Measurements from ENCODE around the gene HLCS.

The HLCS gene

DNA sequence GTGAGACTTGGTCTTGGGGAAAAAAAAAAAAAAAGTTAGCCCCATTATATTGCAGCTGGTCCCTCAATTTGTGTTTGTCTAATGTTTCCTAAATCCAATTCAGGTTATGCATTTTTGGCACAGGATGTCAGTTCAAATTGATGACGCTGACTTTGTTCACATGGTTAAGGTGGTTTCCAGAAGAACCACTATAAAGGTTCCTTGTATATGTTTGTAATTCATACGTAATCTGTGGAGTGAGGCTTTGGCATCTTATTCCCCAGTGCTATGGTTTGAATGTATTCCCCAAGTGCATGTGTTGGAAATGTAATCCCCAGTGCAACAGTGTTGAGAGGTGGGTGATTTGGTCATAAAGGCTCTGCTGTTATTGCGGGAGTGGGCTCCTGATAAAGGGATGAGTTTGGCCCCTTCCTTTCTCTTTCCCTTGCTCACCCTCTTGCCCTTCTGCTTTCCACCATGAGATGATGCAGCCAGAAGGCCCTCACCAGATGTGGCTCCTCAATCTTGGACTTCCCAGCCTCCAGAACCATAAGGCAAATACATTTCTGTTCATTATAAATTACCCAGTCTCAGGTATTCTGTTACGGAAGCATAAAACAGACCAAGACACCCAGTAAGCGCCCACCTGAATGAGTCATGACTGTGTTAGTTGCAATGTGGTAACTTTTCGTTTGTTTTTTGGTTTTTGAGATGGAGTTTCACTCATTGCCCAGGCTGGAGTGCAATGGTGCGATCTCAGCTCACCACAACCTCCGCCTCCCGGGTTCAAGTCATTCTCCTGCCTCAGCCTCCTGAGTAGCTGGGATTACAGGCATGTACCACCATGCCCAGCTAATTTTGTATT is 19.5 kb upstream of the HLCS start:
- DNase-seq, result no peak

DNA sequence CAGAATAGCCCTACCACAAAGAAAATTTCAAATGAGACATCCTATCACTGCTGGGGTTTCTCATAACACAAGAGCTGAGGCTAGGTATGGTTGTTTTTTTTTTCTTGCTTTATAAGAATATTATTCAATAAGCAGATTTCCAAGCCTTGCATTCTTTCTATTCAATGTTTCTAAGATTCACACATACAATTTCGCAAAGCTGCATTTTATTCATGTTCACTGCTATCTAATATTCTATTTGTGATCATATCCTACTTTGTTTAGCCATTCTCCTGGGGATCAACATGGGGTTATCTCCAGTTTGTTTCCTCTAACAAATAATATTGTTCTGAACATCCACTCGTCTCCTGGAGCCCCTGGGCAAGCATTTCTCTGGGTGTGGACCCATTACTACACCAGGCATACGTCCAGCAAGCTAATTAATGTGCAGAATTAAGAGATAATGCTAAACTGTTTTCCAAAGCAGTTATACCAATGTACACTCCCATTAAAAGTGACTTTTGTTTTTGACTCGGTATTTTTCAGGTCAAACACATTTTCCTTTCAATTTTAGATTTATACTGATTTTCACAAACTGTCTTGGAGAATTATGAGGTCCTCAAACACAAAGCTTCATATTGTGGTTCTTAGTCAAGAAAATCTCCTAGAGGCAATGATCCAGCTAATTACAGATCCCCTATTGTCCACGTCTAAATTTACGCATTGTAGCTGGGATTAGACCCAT is 15.7 kb upstream of the HLCS start:
- no peak for DNase-seq

DNA sequence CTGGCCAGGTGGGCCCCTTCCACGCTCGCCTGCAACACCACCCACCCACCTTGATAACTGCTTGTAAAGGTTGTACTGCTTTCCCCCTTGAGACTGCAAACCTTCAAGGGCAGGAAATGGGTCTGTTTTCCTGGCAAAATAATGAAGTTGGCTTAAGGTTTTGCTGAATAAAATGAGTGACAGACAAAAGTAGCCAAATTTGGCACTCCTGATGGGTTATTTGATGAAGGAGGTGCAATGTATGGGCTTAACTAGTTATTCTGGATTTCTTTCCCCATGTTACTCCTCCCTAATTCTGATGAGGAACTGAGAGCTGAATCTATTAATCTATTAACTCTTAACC is 14.6 kb upstream of the HLCS start:
- no peak for DNase-seq

DNA sequence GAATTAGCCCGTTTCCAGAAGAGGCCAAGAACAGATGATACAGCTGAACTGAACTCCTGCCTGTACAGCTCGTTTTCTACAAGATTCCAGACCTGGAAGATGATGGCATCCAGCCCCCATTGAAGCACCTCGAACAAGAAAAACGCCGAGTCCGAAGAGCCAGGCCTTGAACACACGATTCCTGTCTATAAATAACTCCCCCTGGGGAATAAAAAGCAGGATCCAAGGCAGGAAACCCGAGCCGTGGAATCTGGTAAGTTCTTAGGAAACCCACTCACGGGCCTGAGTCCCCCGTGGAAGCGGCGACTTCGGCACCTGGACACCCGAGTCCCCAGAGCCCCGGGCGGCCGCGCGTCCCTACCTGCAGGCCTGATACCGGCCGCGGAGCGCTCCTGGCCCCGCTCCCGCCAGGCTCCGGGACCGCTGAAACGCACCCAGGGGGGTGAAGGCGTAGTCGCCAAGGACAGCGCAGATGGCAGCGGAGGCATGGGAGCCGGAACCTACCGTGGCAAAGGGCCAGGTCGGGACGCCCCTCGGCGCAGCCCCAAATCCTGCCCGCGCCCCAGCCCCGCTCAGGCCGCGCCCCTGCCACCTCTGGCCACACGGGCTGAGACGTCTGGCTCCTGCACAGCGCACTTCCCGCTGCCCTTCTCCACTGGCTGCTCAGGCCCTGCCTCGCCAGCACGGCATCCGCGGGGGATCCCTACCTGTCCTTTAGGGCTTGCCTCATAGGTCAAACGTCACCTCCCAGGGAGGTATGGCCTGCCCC is 14.0 kb upstream of the HLCS start:
- no peak for DNase-seq

DNA sequence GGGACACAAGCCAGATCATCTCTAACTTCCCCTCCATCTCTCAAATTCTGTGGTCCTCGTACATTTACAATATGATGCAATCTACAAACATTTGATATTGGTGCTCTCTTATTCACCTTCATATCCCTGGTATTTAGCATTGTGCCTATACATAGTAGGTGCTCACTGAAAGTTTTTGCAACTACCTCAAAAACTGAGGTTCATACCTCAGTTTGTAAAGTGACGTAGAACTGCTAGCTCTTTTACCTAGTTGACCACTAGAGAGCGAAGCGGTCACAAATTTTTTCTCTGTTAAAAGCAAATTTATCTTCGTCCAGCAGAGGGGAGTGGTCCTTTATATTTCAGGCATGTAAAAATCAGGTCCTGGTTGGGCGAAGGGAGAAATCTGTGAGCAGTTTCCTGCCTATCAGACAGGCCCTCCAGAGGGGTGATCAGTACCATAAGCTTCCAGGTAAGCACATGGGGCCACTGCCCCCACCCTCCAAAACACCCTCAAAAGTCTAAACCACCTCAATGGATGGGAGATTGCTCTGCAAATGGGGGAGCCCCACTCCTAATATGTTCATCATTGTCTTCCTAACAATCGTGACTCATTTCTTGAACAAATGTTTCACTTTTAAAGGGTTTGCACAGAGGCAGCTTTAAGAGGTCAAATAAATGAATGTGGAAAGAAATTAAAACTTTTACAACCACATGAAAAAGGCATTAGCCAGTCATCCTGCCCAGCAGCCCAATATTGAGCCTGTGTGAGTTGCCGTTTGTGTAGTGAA is 10.6 kb upstream of the HLCS start:
- DNase-seq, result peak; percentile 58

DNA sequence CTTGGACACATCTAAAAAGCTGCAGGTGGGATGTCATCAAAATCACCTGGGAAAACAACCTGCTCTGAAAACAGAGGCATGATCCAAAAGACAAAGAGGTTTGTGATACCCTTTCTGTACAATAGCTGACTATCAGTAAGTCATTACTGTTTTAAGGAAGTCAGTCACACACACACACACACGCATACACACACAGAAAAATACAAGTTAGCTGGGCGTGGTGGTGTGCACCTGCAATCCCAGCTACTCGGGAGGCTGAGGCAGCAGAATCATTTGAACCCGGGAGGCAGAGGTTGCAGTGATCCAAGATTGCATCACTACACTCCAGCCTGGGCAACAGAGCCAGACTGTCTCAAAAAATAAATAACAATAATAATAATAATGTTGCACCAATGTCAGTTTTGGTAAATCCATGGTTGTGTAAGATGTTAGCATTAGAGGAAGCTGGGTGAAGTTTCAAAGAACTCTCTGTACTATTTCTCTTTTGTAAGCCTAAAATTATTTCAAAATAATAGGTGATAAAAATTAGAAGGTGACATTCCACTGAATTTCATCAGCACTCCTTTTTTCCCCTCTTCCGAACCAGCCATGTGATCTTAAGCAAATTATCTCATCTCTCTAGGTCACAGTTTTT is 9.9 kb upstream of the HLCS start:
- no peak for DNase-seq

DNA sequence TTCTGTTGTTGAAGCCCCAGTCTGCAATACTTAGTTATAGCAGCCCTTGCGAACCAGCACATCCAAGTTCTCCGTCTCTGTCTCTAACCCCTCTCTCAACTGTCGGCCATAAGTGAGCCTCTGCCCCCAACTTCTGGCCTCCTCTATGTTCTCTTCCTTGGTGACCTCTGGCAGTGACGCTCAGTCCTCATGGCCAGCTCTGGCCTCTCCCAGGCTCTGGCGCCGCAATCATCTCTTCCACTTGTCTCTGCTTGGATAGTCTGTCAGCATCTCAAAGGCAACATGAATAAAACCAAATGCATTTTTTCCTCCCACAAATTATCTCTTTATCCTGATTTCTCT is 8.4 kb upstream of the HLCS start:
- DNase-seq, result no peak

DNA sequence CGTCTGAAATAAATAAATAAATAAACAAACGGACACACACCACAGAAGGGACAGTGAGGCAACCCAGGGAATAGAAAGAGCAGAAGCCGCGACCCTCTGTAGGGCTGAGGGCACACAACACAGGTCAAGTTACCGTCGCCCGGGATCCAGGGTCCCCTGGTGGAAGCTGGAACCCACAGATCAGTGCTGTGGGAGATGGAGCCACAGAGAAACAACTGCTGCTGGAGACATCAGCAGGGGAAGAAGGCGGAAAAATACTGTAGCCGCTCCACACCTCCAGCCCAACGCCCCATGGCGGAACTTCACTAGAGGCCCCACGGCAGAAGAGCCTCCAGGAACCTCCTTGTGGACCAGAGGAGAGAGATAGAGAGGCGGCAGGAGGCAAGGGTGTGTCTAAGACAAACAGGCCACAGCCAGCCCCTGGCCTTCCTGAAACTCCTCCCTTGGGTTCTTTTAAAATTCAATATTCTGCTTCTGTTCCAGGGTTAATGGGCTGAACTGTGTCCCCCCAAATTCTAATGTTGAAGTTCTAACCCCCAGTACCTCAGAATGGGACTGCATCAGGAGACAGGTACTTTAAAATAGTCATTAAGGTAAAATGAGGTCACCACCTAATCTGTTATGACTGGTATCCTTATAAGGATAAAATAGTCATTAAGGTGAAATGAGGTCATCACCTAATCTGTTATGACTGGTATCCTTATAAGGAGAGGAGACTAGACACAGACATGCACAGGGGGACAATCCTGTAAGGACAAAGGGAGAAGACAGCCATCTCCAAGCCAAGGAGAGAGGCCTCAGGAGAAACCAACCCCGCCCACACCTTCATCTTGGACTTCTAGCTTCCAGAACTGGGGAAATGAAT is 7.7 kb upstream of the HLCS start:
- no peak for DNase-seq

DNA sequence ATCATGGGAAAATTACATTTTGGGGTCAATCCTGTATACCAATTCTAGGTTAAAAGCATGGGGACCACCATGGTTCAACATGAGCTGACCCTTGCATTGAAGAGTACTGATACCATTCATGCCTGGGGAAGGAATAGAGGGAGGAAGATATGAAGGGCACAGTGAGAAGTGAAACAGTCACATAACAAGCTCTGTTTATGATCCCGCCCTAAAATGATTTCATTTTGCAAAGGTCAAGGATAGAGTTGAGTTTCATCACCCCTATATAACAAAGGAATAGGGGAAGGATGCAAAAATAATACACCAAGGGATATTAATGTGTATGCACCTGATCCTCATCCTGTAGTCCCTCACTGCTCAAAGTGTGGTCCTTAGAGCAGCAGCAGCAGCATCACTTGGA is 2.5 kb upstream of the HLCS start:
- DNase-seq, result no peak

DNA sequence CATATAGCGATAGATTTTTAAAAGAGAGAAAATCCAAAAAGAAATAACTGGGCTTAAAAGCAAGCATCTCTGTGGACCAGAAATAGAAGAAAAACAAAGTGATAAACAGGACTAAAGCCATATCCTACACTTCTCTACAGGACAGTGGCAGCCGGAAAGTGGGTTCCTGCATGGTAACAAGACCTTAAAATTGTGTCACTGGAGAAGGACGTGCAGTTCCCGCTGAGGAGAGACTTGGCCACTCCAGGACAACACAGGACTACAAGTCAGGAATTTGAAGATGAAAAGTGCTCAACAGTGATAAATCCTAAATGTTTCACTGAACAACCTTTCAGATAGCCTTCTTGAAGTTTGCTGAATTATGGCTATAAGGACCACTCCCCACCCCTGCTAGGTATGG is 1.9 kb upstream of the HLCS start:
- no peak for DNase-seq

DNA sequence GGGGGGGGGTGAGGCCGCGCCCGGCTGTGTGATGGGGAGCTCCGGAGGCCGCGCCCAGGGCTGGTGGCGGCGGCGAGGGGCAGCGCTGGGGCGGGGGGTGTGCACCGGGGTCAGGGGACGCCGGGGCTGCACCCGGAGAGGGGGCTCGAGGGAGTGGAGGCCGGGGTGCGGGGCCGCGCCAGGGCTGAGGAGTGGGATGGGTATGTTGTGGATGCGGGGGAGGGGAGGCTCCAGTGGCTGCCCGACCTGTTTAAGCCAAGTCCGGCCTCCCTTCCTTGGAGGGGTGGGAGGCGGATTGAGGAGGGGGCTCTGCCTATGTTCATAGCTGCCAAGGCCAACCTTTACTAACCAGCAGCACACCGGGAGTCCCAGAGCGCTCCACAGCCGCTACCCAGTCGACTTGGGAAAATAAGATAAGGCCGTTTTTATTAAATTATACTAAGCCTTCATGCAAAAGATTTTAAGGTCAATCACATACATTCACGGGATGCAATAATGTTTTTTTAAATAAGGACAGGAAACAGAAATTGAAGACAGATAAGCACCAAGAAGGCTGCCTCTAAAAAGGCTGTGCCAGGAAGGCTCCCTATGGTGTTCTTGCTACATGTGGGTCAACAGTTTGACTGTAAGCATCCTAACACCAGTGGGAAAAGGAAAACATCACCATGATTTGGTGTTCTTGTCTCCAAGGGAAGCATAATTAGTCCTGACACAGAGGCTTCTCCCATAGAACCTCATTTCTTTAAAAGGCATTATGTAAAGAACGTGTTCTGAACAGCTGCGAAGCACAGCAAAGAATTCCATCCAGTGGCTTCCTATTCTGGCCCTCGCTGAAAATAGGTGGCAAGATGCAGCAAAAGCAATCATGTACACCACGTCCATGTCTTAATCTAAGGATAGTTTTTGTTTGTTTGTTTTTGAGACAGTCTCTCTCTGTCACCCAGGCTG is 626 bp upstream of the HLCS start:
- no peak for DNase-seq

DNA sequence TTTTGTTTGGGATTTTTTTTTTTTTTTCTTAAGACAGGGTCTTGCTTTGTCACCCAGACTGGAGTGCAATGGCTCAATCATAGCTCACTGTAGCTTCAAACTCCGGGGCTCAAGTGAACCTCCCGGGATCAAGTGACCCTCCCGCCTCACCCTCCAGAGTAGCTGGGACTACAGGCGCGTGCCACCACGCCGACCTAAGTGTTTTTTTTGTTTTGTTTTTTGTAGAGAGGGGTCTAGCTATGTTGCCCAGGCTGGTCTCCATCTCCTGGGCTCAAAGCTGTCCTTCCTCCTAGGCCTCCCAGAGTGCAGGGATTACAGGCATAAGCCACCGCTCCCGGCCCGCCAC is 776 bp downstream of the HLCS start:
- no peak for DNase-seq

DNA sequence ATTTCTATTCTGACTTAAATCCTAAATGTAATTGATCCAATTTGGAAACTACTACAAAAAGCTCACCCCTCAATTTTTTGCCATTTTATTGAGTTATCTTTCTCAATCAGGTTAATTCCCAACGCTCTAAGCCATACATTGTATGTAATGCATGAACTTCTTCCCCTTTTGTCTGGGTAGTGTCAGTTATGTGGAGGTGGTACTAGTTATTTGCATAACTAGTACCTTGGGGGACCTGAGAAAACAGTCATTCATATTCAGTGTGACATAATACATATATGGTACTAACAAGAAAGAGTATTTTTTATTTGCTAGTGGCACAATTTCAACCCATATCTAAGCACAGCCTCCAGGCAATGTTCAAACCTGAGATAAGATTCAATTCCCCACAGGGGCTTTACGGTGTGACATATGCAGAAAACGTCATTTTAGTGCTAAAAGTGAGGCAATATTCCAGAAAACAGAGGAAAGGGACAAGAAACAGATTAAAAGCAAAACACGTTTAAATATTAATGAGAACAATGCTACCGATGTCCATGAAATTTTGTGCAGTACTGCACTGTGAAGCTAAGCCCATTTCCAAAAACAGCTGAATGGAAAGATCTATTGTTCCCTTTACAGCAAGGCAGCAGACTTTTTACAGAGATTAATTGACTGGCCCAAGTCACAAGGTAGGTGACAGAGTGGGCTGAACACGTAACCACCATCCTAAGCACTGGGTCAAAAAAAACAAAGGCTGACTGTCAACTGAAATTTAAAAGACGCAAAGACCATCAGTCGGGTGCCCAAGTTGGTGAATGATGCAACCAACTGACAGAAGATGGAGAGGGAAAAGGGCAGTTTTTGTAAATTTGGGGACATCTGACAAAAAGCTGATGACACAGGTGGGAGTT is 1.4 kb downstream of the HLCS start:
- DNase-seq, result no peak

DNA sequence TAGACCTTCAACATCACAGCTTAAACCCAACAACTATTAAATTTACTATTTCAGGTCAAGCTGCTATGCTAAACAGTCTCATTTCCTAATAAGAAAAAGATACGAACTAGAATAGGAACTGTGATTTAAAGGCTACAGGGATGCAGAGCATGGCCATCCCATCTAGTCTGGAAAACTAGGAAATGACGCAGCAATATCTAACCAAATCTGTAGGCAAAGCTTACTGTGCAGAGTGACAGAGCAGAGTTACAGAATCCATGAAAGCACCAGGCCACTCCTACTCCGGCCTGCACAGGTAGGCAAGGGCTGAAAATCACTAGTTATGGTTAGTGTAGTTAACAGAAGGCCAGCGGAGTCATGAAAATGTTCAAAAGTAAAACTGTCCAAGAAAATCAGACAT is 2.1 kb downstream of the HLCS start:
- DNase-seq, result no peak

DNA sequence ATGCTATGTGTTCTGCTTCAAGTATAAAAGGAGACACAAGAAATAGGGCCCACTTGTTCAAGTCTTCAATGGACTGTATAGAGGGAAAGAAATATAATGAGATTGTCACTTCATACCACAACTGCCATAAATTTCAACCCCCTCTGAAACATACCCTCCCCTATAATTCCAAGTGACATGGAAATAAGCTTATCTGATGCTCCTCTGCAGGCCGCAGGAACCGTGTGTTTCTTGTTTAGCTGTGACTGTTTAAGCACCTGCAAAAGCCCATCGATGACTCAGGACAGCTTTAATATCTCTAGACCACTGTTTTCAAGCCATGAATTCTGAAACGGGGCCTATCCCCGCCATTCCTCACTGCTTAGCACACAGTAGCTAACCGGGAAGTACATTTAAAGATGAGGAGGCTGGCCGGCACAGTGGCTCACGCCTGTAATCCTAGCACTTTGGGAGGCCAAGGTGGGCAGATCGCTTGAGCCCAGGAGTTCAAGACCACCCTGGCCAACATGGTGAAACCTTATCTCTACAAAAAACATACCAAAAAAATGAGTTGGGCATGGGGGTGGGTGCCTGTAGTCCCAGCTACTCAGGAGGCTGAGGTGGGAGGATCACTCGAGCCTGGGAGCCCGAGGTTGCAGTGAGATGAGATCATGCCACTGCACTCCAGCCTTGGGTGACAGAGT is 4.2 kb downstream of the HLCS start:
- DNase-seq, result no peak

DNA sequence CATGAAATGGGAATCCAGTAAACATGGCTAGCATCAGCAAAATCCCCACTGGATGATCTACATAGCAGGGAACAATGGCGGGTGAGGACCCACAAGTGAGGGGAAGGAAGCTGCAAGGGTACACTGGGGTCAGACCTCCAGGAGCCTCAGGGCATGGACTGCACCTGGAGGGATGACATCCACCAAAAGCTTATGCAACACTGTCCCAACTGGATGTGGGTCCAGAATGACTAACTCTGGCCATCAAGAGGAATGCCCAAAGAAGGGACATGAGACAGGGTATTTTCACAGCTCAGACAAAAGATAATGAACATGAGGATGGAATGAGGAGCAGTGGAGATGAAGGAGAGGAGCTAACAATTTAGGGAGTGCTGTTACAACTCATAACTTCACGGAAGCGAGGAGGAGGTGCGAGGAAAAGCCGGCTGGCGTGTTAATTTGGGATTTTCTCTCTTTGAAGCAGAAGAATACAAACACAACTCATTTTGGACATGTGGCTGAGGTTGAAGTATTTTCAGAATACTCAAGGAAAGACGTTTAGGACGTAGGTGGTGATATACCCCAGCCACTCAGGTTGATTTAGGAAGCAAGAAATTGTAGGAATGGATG is 5.7 kb downstream of the HLCS start:
- no peak for DNase-seq

DNA sequence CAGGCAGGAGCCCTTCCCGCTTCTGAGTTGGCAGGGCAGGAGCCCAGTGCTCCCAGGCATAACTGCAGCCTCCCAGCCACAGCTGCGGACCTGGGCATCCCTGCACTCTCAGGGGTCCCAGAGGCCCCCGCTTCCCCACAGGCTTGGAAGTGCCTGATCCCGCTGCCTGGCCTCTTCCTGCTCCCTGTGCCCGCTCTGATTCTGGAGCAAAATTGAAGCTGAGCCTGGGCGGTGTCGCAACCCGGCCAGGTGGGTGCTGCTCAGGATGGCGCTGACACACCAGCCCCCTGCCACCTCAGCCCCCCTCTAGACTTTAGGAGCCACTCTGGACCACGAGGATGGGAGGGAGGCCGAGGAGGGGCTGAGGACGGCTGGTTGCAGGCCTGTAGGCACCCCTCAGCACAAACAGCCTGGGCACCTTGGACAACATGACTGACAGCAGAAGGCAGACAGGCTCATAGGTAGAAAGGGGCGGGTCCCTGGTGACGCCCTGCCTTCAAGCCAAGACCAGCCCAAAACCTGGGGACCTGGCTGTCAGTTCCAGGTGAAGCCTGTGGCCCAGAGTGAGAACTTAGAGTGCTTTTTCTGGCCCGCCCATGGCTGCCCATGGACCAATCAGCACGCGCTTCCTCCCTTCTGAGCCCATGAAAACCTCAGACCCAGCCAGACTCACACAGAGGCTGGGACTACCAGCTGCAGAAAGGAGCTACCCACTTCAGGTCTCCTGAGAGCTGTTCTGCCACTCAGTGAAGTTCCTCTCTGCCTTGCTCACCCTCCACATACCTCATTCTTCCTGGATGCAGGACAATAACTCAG is 7.2 kb downstream of the HLCS start:
- peak; percentile 28 for DNase-seq

DNA sequence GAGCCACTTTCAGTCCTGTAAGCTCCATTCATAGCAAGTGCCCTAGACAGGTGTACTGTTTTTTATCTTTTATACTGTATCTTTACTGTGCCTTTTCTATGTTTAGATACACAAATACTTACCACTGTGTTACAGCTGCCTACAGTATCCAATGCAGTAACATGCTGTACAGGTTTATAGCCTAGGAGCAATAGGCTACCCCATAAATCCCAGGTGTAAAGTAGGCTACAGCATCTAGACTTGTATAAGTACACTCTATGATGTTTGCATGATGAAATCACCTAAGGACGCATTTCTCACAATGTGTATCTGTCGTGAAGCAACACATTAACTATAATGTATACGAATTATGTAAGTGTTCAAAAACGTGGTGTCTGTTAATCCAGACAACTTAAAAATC is 10.7 kb downstream of the HLCS start:
- no peak for DNase-seq

Measured in NCI-H226 (cell line).